GM21717 (cell line): ENCODE measurements around the gene HACD4.
"Not testable (repeated sequence)": the region's sequence is repeated elsewhere in the genome, so short reads cannot be mapped to it uniquely, and the experiment has no call there.

Experiments used
- ATAC-seq: cut with Tn5 transposase; IDR thresholded peaks from one replicate; pipeline ENCODE4 v1.9.1; 2021; ENCODE audit warnings: mild to moderate bottlenecking, moderate library complexity; ENCODE audit not compliant: unreplicated experiment

HACD4 gene

DNA sequence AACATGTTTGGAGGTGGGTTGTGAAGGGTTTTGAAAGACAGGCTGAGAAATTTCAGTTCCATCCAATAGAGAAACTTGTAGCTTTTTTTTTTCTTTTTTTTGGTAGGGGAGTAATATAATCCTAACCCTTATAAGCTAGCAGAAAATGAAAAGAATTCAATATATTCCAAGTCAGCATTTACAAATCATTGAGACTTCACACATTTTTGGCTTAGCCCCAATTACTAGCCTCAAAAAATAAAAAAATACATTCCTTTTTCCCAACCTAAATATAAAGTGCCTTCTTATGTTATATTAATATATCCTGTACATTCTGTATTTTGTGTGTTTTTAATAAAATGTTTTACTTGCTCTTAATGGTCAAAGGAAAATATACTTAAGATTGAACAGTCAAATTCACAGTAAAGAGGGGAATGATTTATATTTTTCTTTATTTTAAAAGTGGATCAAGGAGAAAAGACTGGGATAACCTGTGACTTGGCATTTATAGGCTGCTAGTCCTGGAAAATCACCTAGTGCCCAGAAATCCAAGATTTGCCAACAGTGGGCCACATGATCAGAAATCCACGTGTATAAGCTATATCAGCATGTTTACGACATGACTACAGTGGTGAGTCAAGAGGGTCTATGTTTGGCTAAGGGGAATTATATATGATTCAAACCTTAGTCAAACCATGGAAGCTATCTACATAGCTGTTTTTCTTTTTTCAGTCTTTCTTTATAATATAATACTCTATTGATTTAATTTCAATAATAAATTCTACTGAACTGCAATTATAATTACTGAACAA, 14.5 kb downstream of the HACD4 start:
- no peak for ATAC-seq

DNA sequence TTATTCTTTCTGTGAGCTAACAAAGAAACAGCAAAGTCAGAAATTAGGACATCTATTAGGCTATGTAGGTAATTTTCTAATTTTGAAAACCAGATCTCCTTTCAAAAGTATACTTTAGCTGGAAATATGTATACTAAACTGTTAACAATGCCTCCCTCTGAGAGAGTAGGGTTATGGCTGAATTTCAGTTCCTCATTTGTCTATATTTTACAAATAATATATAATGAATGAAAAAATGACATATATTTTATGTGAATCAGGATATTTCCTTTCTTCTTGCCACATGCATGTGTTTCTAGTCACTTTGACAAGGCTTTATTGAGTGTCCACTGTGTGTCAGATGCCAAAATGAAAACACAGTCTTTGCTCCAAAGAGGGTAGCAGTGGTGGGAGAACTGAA, 15.4 kb downstream of the HACD4 start:
- ATAC-seq: no peak

DNA sequence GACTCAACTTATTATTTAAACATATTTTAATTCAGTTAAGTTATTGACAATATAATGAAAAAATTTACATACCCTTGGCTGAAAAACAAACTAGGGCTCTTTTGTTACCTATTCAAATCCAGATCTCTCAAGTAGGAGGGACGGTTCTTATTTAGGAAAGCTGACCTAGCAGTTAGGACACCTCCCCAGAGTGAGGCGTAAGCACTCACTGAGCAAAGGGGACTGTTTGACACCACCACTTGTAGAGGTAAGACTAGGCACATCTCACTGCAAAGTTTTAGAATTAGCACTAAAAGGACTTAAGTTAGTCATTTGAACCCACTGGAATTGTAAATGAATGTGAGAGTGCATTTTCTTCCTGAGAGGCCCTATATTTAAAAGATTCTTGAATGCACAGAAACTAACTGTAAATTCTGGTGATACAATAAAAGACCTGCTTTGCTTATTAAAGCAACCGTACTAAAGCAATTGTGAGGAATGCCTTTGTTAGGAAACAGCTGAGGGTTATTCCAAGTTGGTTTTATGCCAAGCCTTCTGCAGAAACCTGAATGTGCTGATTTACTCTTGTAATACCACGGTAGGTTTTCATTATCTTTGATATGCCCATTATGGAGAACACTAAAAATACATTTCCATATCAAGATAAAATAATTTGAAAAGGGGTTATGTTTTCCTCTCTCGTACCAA, 16.2 kb downstream of the HACD4 start:
- no peak for ATAC-seq

DNA sequence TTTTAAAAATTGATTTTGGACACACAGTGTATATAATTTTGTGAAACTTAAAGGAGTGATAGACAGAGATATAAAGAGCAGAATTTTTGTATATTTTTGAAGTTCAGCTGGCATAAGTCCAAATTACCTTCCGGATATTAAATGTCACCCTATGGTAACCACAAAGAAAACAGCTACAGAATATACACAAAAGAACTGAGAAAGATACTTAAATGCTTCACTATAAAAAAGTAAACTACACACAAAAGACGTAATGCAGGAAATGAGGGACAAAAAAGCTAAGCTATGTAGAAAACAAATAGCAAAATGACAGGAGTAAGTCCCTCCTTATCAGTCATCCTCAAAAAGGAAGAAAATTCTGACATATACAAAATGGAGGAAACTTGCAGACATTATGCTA, 29.4 kb downstream of the HACD4 start:
- ATAC-seq: no peak

DNA sequence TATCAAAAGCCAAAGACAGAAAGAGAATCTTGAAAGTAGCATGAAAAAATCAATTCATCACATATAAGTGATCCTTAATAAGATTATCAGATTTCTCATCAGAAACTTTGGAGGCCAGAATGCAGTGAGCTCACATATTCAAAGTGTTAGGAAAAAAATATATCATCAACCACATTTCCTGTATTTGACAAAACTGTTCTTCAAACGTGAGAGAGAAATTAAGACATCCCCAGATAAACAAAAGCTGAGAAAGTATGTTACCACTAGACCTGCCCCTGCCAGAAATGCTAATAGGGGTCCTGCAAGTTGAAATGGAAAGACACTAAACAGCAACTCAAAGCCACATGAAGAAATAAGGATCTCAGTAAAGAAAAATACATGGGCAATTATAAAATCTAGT, 29.9 kb downstream of the HACD4 start:
- no peak for ATAC-seq

DNA sequence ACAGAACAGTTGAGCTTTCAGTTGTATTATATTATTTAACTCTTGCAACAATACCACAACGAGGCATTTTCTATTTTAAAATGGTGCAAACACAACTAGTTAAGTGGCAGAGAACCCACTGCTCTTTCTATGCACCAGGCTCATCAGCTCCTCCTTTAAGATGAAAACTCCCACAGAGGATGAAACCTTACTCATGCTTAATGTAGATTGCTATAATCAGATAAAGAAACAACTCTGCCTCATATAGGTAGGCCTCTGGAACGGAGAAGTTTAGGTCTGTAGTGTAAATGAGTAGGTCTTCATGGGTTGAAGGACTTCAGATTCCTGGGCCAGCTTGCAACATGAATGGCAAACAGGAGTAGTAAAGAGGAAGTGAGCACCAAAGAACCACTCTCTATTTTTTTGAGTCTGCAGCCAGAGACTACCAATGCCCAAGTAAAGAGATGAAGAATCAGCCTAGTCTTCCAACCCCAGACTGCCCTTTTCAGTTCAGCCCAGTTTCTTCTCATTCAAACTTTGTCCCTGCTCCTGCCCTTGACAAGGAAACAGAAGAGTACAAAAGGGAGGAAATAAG, 33.9 kb downstream of the HACD4 start:
- peak; percentile 87 for ATAC-seq

DNA sequence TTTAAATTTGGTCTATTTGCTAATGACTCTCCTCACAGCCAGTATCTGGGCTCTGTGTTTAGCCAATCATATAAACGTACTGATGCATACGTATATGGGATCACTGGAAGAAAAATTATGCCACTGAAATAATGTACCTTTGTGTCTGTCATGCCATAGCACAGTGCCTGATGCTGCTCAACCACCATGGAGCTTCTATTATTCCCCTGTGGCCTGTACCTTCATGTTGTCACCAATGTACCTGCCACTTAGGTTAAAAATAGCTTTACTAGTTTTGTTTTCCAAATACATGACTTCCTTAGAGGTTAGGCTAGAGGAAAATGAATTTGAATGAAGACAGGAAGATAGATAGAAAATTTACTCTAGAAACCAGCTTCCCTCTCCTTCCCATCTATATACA, 34.6 kb downstream of the HACD4 start:
- ATAC-seq: no peak

DNA sequence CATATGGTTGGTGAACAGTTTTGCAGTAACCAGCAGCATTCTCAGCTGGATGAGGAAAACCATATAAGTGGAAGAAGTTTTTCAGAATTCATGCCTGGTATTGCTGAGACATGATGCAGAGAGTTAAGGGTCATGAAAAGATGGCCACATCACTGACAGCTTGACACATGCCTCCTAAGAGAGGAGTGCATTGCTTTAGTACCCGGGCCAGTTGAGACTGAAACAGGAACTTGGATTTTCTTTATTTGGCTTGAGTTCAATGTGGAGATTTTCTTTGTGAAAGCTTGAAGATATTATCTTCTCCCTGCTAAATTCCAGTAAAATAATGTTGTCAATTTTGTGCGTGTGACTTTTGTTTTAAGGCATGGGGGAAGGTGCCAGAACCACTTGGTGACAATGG, 35.8 kb downstream of the HACD4 start:
- no peak for ATAC-seq

DNA sequence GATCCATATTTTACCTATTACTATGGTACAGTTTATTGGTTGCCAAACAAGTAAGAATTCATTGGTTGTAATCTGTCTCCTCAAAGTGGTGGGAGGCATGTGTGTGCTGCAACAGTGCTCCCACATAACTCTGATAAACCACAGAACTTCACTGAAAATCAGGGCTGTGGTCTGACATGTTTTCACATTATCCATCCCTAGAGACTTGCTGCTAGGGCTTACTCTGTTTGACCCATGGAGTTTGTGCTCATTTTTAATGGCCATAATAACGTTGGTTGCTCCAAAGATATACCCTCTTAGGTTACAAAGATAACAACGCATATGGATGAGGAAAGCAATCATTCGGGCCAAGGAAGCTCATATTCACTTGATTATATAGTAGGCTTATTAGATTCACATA, 37.0 kb downstream of the HACD4 start:
- ATAC-seq: no peak

DNA sequence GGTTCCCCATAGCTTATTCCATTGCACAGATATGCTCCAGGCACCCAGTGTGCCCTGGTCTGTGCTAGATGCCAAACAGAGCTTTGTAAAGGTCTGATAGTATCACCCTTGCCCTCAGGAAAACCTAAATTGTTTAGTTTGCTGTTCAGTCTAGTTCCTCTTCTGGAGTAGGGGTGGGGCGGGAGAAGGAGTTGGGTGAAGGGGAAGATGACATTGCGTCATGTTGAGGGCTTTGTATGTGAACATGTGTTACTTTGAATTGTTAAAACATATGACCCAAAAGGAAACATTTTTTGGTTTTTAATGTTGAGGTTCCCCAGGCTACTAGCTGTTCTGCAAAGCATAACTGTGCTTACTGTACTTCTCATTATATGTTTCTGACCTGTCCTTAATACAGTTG, 40.6 kb downstream of the HACD4 start:
- no peak for ATAC-seq

DNA sequence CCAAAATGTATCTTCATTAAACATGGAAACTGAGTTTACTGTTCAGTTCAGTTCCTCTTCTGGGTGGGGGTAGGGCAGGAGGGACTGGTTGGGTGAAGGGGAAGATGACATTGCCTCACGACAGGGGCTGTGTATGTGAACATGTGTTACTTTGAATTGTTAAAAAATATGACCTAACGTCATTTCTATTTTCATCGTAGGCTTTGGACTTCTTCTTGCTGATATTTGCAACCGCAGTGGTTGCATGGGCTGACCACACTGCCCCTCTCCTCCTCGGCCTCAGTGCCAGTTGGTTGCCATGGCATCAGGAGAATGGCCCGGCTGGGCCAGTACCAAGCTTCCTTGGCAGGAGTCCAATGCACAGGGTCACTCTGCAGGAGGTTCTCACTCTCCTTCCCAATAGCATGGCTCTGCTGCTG, 41.5 kb downstream of the HACD4 start:
- ATAC-seq: no peak

DNA sequence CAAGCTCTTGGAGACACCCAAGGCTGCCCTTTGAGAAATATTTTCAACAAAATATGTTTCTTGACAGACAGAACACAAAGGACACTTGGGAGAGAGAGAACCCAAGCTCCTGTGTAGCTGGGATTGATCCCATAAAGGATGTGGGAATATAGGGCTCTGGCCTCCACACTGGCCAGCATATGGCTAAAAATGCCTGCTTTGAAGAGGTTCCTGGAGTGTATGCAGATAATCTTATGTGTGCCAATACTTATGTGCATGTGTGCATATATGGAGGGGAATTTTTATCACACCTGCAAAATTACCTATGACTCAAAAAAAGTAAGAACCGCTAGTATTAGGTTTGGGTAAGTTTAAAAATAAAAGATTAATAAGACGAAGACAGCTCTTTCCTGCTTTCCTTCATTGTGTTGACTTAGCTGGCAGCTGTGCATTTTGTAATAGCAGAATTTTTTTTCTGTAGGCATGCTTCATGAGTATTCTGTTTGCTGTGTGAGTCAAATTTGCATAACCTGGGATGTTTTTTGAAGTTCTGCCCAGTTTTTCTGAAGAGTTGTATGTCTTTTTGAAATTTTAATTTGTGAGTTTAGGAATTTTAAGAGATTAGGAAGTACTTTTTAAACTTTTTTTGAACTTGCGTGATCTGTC, 42.6 kb downstream of the HACD4 start:
- ATAC-seq: no peak

DNA sequence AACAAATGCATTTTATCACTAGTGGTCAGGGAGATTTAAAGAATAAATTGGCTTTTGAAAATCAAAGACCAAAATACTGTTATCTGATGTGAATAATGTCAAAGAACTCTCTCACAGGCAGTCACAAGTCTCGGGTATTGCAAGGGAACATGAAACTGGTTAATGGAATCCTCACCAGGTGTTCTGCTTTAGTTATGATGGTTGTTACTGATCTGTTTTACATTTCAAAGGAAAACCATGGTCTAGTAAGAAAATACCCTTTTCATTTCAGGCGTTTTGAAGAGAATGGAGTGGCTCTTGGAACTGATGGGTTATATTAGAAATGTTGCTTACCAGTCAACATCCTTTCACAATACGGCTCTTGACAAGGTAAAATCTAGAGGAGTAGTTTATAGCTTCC, 43.4 kb downstream of the HACD4 start:
- ATAC-seq: no peak

DNA sequence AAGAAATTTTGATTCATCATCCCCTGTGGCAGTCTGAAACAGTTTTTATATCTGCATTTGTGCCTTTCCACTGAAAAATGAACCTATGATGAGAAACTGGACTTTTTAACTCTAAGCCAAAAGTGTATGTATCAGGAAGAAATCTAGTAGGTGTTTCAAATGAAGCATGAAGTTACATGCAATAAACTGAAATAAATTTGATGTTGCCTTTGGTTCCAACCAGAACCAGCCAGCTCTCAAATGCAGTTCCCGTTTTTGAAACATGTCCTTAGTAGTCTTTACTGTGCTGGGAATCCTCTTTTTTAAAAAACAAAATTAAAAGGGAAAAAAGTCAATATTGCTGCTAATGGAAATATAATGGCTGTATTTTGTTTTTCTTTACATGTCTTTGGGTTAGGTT, 43.9 kb downstream of the HACD4 start:
- no peak for ATAC-seq

DNA sequence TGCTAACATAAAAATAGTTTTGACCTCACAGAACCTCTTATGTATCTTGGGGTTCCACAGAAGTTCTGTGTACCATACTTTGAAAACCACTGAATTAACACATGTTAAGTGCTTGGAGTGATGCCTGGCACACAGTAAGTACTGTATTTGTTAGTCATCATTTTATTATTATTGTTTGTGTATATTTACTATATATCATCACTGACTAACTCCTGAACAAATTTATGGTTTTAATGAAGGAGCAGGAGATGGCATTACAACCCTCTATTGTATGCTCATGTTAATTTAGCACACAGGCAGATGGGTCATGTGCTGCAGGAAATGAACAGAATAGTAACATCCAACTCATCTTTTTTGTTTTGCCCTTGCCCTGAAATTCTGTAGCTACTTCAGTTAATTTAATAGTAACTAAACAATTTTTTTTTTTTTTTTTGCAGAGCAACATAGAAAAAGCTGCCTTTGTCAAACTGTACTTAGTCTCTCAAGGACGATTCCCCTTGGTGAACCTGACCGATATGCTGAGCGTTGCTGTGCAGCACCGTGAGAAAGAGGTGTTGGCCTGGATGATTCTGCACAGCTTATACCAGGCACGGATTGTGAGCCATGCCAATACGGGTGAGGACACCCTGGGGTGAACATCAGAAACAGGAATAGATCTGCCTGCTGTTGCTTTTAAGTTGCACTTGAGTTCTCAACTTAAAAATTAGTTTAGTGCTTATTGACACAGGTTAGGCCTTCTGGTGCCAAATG, 45.4 kb downstream of the HACD4 start:
- ATAC-seq: no peak

DNA sequence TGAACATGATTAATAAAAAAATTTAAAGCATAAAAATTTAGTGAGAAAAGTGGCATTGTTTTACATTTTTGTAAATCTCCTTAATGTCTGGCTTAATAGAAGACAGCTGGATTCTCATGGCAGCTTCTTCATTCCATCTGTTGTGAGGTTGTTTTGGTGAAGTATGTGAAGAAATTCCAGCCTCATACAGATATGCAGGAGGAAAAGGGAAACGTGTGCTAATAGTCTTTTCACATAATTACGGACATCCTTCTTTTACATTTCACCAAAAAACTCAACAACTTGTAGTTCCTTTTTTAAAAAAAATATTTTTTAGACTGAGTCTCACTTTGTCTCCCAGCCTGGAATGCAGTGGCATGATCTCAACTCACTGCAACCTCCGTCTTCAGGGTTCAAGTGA, 46.9 kb downstream of the HACD4 start:
- ATAC-seq: no peak

DNA sequence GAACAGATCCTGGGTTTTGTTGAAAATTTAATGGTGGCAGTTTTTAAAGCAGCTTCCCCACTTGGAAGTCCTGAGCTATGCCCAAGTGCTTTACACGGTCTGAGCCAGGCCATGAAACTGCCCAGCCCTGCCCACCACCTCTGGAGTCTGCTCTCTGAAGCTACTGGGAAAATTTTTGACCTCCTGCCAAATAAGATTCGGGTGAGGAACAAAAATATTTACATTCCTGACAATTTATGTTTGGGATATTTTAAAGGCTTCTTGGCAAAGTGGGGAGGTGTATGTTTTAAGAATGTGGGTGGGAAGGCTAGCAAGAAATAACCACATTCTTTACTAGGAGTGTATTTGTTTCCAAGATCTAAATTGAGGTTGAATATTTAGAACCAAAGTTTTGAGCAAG, 50.0 kb downstream of the HACD4 start:
- peak; percentile 6 for ATAC-seq

DNA sequence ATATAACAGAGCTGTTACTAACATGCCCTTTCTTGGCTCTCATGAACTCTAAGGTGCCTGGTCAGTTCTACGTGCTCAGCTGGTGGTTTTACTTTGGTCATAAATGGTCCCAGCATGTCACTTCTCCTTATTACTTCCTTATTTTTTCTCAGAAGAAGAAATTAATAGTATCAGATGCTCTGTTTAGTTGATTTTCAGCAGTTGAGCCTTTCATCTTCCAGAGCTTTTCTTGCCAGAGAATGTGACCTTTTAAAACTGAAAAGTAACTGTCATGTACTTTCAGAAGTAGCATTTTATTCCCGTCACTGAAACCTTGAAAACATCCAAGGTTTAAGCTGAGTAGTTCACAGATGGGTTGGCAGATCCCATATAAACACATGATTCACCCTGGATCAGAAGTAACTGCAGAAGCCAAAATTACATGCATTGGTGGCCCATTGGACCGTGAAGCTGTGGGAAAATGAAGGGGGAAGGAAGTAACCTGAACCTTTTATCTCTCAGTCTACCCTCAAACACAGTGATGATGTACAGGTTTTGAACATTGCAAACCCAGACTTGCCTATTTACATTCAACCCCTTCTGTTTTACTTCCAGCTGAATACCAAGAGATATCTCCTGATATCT, 50.5 kb downstream of the HACD4 start:
- peak; percentile 66 for ATAC-seq

DNA sequence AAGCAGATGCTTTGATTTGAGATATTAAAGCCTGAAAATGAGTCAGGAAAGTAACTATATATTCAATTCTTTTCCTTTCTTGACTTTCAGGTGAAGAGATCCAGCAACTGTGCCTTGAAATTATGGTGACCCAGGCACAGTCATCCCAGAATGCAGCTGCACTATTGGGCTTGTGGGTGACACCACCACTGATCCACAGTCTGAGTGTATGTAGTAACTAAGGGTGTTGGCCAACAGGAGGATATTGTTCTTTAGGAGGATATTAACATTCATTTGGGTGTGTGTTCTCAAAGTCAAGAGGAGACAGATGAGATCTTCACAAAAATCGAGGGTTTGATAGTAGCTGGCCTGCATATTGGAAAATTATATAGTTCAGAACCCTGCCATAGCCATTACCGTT, 53.2 kb downstream of the HACD4 start:
- no peak for ATAC-seq

DNA sequence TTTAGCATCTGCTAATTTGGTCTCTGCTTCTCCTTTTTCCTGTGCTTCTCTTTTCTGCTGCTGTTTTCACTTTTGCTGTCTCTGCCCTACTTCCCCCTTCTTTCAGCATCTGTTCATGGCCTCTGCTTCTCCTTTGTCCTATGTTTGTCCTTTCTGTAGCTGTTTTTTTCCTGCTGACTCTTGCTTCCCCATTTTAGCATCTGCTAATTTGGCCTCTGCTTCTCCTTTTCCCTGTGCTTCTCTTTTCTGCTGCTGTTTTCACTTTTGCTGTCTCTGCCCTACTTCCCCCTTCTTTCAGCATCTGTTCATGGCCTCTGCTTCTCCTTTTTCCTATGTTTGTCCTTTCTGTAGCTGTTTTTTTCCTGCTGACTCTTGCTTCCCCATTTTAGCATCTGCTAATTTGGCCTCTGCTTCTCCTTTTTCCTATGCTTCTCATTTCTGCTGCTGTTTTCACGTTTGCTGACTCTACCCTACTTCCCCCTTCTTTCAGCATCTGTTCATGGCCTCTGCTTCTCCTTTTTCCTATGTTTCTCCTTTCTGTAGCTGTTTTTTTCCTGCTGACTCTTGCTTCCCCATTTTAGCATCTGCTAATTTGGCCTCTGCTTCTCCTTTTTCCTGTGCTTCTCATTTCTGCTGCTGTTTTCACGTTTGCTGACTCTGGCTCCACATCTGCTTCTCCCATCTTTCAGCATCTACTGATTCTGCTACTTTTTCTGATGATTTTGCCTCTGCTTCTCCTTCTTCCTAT, 57.1 kb downstream of the HACD4 start:
- ATAC-seq: not testable (repeated sequence)
